ENCODE data around the gene EHD4.

The EHD4 gene

DNA sequence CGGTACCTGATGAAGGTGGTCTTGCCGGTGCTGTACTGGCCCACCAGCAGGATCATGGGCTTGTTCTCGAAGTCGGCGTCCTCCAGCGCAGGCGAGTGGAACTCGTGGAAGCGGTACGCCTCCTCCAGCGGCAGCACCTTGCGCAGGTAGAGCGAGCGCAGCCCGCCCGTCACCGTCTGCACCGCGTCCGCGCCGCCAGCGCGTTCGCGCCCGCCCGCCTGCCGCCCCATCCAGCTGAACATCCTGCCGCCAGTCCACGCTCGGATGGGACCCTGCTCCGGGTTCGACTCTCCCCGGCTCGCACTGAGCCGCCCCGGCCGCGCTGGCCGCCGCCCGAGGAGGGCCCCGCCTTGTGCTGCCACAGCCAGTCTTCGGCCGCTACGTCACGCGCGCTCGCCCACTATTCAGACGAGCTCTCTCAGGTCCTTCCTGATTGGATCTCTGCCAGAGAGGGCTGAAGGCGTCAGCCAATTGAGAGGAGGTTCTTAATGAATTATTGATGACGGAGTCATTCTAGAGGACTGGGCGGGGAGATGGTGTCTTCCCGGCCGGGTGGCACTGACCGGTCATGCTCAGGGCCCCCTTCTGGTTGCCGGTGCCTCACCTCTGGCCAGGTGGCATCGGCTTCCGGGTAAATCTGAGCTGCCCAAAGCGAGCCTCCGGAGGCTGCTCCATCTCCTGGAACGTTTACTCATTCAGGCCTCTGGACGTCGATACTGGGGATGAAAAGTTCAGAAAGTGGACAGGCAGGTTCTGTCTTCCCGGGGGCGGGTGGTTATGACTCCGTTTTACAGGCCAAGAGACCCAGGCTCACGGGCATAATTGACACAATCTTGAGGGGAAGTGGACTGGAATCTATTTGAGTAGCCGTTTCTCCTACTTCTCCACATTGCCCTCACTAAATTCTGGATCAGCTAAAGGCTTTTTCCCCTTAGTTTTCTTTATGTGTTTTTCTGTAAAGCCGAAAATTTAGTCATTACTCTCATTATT, at the start of gene EHD4:
Gene EHD4 (minus strand): TSS at position 305 of the 990 bp plus-strand sequence. CDS start 63 bp downstream, at position 242.
- TF ChIP-seq, protein P1, sequence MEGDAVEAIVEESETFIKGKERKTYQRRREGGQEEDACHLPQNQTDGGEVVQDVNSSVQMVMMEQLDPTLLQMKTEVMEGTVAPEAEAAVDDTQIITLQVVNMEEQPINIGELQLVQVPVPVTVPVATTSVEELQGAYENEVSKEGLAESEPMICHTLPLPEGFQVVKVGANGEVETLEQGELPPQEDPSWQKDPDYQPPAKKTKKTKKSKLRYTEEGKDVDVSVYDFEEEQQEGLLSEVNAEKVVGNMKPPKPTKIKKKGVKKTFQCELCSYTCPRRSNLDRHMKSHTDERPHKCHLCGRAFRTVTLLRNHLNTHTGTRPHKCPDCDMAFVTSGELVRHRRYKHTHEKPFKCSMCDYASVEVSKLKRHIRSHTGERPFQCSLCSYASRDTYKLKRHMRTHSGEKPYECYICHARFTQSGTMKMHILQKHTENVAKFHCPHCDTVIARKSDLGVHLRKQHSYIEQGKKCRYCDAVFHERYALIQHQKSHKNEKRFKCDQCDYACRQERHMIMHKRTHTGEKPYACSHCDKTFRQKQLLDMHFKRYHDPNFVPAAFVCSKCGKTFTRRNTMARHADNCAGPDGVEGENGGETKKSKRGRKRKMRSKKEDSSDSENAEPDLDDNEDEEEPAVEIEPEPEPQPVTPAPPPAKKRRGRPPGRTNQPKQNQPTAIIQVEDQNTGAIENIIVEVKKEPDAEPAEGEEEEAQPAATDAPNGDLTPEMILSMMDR (IDR thresholded peaks at IDR 0.05; ENCODE audit: low read depth, low read length) = peak; percentile 47
- H3K4me3 ChIP-seq (ENCODE audit: low read depth, low read length) = peak within 1 kb of the TSS; percentile 92
- in situ Hi-C loops (cut with HindIII; ENCODE audit: low sequenced_read_pairs) = no loop called here
- peak; percentile 99 for DNase-seq (ENCODE audit: low read depth, low spot score)

GRCh38 chr15:42021593-42021992, 49.2 kb upstream of the EHD4 start:
- TF ChIP-seq, protein P1 (IDR thresholded peaks at IDR 0.05; ENCODE audit: low read depth, low read length) = no peak
- DNase-seq (ENCODE audit: low read depth, low spot score) = no peak
- no peak overlapping the region for H3K4me3 ChIP-seq (ENCODE audit: low read depth, low read length)
- in situ Hi-C loops (cut with HindIII; ENCODE audit: low sequenced_read_pairs) = no loop called here

DNA sequence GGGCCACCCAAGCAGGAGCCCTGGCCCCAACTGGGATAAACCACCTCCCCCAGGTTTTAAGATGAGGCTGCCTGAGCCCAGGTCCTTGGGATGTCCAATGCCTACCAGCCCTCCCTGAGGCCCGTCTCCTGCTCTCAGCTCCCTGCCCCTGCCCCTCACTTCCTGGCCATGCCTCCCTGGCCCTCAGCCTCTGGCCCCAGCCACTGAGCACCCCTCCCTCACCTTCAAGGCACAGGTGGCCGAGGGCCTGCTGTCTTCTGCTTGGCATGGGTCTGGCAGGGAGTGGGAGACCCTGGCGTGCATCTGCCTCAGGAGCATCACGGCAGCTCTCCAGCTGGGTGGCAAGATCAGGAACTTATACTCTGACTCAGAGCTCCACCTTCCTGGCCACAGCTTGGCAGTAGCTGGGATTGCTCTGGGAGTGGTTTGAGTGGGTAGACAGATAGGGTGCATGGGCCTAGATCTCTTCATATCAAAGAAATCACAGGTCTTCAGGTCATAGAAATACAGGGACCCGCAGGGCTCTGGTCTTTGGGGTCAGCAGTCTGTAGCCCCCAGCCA, 48.4 kb upstream of the EHD4 start, which contains the start of gene PLA2G4E:
Gene PLA2G4E (minus strand): TSS at position 330 of the 561 bp plus-strand sequence. CDS start 12 bp downstream, at position 318.
- in situ Hi-C loops (cut with HindIII; ENCODE audit: low sequenced_read_pairs) = no loop called here
- TF ChIP-seq, protein P1 (IDR thresholded peaks at IDR 0.05; ENCODE audit: low read depth, low read length) = no peak
- DNase-seq (ENCODE audit: low read depth, low spot score) = no peak
- H3K4me3 ChIP-seq (ENCODE audit: low read depth, low read length) = no peak within 1 kb of the TSS

- DNase-seq (ENCODE audit: low read depth, low spot score) = no peak
- TF ChIP-seq, protein P1 (IDR thresholded peaks at IDR 0.05; ENCODE audit: low read depth, low read length) = no peak
- in situ Hi-C loops (cut with HindIII; ENCODE audit: low sequenced_read_pairs) = no loop called here
- no peak overlapping the region for H3K4me3 ChIP-seq (ENCODE audit: low read depth, low read length)
These were observed 46.2 kb upstream of the EHD4 start for GRCh38 chr15:42018306-42019224.

DNA sequence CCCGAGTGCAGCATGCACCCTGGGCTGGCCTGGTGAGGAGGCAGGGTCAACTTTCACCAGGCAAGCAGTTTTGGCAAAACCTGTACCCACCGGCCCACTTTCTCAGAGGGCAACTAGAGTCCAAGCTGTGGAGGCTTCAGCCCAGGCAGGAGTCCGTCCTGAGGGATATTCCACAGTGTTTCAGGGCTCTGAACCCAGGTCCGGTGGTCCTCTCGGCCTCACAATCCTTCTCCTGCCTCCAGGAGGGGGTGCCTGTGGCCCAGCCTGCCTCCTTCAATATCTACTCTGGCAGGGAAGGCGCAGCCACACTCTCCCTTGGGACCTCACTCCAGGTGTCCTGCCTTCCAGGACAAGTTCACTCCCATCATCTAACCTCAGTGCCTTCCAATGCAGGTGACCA, 44.6 kb upstream of the EHD4 start:
- TF ChIP-seq, protein P1 (IDR thresholded peaks at IDR 0.05; ENCODE audit: low read depth, low read length) = no peak
- in situ Hi-C loops (cut with HindIII; ENCODE audit: low sequenced_read_pairs) = no loop called here

DNA sequence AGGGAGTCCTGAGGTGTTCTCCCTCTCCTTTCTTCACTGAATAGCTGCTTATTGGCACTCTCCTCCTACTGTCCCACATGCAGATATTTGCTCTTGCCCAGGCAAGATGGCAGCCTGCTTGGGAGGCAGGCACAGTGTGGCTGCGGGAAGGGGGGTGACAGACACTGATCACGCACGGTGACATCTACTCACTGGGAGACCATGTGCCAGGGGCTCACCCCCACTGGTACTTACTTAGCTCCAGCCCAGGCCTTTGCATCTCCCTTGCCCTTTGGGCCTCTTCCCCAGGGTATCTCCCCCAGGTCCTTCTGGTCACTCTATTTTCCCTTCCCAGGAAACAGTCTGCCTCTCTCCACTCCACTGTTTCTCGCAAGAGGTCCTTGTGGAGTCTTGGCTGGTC, 42.0 kb upstream of the EHD4 start:
- in situ Hi-C loops (cut with HindIII; ENCODE audit: low sequenced_read_pairs) = no loop called here

More for the DNA sequence above, 44.6 kb upstream of the EHD4 start:
- DNase-seq (ENCODE audit: low read depth, low spot score) = no peak
- H3K4me3 ChIP-seq (ENCODE audit: low read depth, low read length) = no peak overlapping the region

More for the DNA sequence above, 42.0 kb upstream of the EHD4 start:
- DNase-seq (ENCODE audit: low read depth, low spot score) = no peak
- no peak overlapping the region for H3K4me3 ChIP-seq (ENCODE audit: low read depth, low read length)
- TF ChIP-seq, protein P1 (IDR thresholded peaks at IDR 0.05; ENCODE audit: low read depth, low read length) = no peak
